ENCODE measurements around the gene CORO2A.

CORO2A gene

GRCh38 chr9:98134702-98135557 is 57.5 kb downstream of the CORO2A start:
- TF ChIP-seq MAX (IDR thresholded peaks at IDR 0.05) (no peak), CREB1 (IDR thresholded peaks at IDR 0.05; ENCODE audit: low read depth) (no peak), RAD21 (IDR thresholded peaks at IDR 0.05; ENCODE audit: low read depth) (no peak), EGR1 (IDR thresholded peaks at IDR 0.05) (no peak), ZBTB7A (IDR thresholded peaks at IDR 0.05; ENCODE audit: low read depth) (no peak), YY1 (IDR thresholded peaks at IDR 0.05; ENCODE audit: low read depth) (no peak)
- TF ChIP-seq, protein P1, sequence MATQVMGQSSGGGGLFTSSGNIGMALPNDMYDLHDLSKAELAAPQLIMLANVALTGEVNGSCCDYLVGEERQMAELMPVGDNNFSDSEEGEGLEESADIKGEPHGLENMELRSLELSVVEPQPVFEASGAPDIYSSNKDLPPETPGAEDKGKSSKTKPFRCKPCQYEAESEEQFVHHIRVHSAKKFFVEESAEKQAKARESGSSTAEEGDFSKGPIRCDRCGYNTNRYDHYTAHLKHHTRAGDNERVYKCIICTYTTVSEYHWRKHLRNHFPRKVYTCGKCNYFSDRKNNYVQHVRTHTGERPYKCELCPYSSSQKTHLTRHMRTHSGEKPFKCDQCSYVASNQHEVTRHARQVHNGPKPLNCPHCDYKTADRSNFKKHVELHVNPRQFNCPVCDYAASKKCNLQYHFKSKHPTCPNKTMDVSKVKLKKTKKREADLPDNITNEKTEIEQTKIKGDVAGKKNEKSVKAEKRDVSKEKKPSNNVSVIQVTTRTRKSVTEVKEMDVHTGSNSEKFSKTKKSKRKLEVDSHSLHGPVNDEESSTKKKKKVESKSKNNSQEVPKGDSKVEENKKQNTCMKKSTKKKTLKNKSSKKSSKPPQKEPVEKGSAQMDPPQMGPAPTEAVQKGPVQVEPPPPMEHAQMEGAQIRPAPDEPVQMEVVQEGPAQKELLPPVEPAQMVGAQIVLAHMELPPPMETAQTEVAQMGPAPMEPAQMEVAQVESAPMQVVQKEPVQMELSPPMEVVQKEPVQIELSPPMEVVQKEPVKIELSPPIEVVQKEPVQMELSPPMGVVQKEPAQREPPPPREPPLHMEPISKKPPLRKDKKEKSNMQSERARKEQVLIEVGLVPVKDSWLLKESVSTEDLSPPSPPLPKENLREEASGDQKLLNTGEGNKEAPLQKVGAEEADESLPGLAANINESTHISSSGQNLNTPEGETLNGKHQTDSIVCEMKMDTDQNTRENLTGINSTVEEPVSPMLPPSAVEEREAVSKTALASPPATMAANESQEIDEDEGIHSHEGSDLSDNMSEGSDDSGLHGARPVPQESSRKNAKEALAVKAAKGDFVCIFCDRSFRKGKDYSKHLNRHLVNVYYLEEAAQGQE (IDR thresholded peaks at IDR 0.05; ENCODE audit: low read depth): no peak

- TF ChIP-seq, protein P2, sequence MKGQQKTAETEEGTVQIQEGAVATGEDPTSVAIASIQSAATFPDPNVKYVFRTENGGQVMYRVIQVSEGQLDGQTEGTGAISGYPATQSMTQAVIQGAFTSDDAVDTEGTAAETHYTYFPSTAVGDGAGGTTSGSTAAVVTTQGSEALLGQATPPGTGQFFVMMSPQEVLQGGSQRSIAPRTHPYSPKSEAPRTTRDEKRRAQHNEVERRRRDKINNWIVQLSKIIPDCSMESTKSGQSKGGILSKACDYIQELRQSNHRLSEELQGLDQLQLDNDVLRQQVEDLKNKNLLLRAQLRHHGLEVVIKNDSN (IDR thresholded peaks at IDR 0.05): no peak
- TF ChIP-seq NFIC (IDR thresholded peaks at IDR 0.05) (no peak), TAF1 (IDR thresholded peaks at IDR 0.05; ENCODE audit: low read depth) (no peak), TEAD4 (IDR thresholded peaks at IDR 0.05) (no peak), YY1 (IDR thresholded peaks at IDR 0.05; ENCODE audit: low read depth) (no peak), EP300 (IDR thresholded peaks at IDR 0.05; ENCODE audit: borderline replicate concordance) (no peak), ZBTB7A (IDR thresholded peaks at IDR 0.05; ENCODE audit: low read depth) (no peak), MAX (IDR thresholded peaks at IDR 0.05) (no peak), FOXM1 (IDR thresholded peaks at IDR 0.05; ENCODE audit: borderline replicate concordance, low read depth) (no peak), CREB1 (IDR thresholded peaks at IDR 0.05; ENCODE audit: low read depth) (no peak), RAD21 (IDR thresholded peaks at IDR 0.05; ENCODE audit: low read depth) (no peak), TCF12 (IDR thresholded peaks at IDR 0.05; ENCODE audit: low read depth) (no peak), EGR1 (IDR thresholded peaks at IDR 0.05) (no peak), CEBPB (IDR thresholded peaks at IDR 0.05) (no peak)
- TF ChIP-seq, protein P1 (IDR thresholded peaks at IDR 0.05; ENCODE audit: low read depth): no peak
Observed at GRCh38 chr9:98132806-98133631, 59.4 kb downstream of the CORO2A start.

GRCh38 chr9:98132158-98132557 is 60.3 kb downstream of the CORO2A start:
- TF ChIP-seq CREB1 (IDR thresholded peaks at IDR 0.05; ENCODE audit: low read depth) (no peak), RAD21 (IDR thresholded peaks at IDR 0.05; ENCODE audit: low read depth) (no peak), EP300 (IDR thresholded peaks at IDR 0.05; ENCODE audit: borderline replicate concordance) (no peak), CEBPB (IDR thresholded peaks at IDR 0.05) (no peak)
- TF ChIP-seq, protein P2 (IDR thresholded peaks at IDR 0.05): no peak

DNA sequence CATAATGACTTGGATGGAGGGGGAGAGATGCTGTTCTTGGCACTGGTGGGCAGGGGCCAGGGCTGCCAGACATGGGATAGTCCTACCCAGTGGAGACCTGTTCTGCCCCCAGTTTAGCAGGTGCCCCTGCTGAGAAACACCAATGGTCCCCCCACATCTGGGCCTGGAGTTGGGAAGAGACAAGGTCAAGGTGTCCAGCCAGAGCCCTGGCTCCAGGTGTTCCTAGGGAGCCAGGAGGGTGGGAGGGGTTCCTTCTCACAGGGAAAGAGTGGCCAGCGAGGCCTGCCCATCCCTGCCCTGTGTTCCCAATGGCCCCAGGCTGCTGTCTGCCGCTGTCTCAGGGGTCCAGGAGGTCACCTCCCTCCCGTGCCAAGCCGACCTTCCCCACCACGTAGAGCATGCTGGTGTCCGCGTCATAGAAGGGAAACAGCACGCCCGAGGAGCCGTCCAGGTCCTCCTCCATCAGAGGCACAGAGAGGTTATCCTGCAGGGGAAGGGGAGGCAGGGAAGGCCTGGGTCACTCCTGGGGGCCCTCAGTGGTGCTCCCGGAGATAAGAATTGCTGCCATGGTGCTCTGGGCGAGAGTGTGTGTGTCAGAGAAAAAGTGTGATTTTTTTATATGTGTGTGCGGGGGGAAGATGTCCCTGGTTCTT is 61.7 kb downstream of the CORO2A start:
- no peak for TF ChIP-seq YY1 (IDR thresholded peaks at IDR 0.05; ENCODE audit: low read depth)
- no peak for TF ChIP-seq NFIC (IDR thresholded peaks at IDR 0.05)
- TF ChIP-seq EP300 (IDR thresholded peaks at IDR 0.05; ENCODE audit: borderline replicate concordance): no peak
- TF ChIP-seq TAF1 (IDR thresholded peaks at IDR 0.05; ENCODE audit: low read depth): no peak
- TF ChIP-seq, protein P2 (IDR thresholded peaks at IDR 0.05): no peak
- no peak for TF ChIP-seq TCF12 (IDR thresholded peaks at IDR 0.05; ENCODE audit: low read depth)

DNA sequence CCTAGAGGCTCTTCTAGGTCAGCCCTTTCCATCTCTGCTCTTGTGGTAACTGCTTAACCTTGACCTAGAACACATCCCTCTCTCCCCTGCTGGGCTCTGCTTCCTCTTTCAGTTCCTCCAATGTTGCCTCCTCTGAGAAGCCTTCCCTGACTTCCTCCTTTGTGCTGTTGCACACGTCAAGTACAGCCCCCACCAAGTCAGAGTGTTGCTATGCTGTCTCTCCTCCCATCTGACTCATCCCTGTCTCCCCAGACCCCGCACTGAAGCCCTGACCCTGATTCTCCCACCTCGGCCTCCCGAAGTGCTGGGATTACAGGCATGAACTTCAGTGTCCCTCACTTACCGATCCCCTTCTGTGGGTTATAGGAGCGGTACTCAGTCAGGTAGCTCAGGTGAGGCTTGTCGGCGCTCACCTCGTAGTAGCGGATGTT is 63.0 kb downstream of the CORO2A start:
- TF ChIP-seq CEBPB (IDR thresholded peaks at IDR 0.05): no peak
- TF ChIP-seq FOXM1 (IDR thresholded peaks at IDR 0.05; ENCODE audit: borderline replicate concordance, low read depth): no peak
- TF ChIP-seq MAX (IDR thresholded peaks at IDR 0.05): no peak
- TF ChIP-seq, protein P2 (IDR thresholded peaks at IDR 0.05): no peak
- TF ChIP-seq YY1 (IDR thresholded peaks at IDR 0.05; ENCODE audit: low read depth): no peak
- no peak for TF ChIP-seq TCF12 (IDR thresholded peaks at IDR 0.05; ENCODE audit: low read depth)
- TF ChIP-seq CREB1 (IDR thresholded peaks at IDR 0.05; ENCODE audit: low read depth): no peak
- TF ChIP-seq EGR1 (IDR thresholded peaks at IDR 0.05): no peak
- TF ChIP-seq EP300 (IDR thresholded peaks at IDR 0.05; ENCODE audit: borderline replicate concordance): no peak
- TF ChIP-seq, protein P1 (IDR thresholded peaks at IDR 0.05; ENCODE audit: low read depth): no peak
- TF ChIP-seq RAD21 (IDR thresholded peaks at IDR 0.05; ENCODE audit: low read depth): no peak
- TF ChIP-seq NFIC (IDR thresholded peaks at IDR 0.05): no peak
- no peak for TF ChIP-seq TAF1 (IDR thresholded peaks at IDR 0.05; ENCODE audit: low read depth)
- no peak for TF ChIP-seq ZBTB7A (IDR thresholded peaks at IDR 0.05; ENCODE audit: low read depth)
- no peak for TF ChIP-seq TEAD4 (IDR thresholded peaks at IDR 0.05)

All from Ishikawa (cell line).